GM18517 (cell line): ENCODE measurements around the gene IFT122.

Experiments
- ATAC-seq: cut with Tn5 transposase; IDR thresholded peaks from one replicate; pipeline ENCODE4 v1.9.1; 2021; ENCODE audit warnings: mild to moderate bottlenecking, moderate library complexity; ENCODE audit not compliant: unreplicated experiment

The IFT122 gene

GRCh38 chr3:129439226-129439816, 703 bp upstream of the IFT122 start:
- peak; percentile 10 for ATAC-seq

- ATAC-seq: no peak
Measured at GRCh38 chr3:129440618-129441190, 680 bp downstream of the IFT122 start.

GRCh38 chr3:129441215-129441614, 1.2 kb downstream of the IFT122 start:
- ATAC-seq: no peak

- no peak for ATAC-seq
Measured at GRCh38 chr3:129441782-129442181, 1.8 kb downstream of the IFT122 start.

GRCh38 chr3:129442486-129442885, 2.5 kb downstream of the IFT122 start:
- no peak for ATAC-seq

GRCh38 chr3:129442947-129443346, 2.9 kb downstream of the IFT122 start:
- no peak for ATAC-seq

GRCh38 chr3:129445471-129445870, 5.4 kb downstream of the IFT122 start:
- no peak for ATAC-seq

GRCh38 chr3:129446926-129447325, 6.9 kb downstream of the IFT122 start:
- ATAC-seq: no peak

GRCh38 chr3:129448186-129448895, 8.3 kb downstream of the IFT122 start:
- no peak for ATAC-seq

GRCh38 chr3:129449279-129450115, 9.5 kb downstream of the IFT122 start:
- ATAC-seq: no peak

GRCh38 chr3:129453732-129454131, 13.7 kb downstream of the IFT122 start:
- no peak for ATAC-seq

GRCh38 chr3:129460155-129460554, 20.1 kb downstream of the IFT122 start:
- no peak for ATAC-seq

GRCh38 chr3:129460572-129460971, 20.5 kb downstream of the IFT122 start:
- no peak for ATAC-seq

GRCh38 chr3:129461022-129461421, 21.0 kb downstream of the IFT122 start:
- ATAC-seq: no peak

- no peak for ATAC-seq
Measured at GRCh38 chr3:129461461-129462146, 21.6 kb downstream of the IFT122 start.

GRCh38 chr3:129462361-129462968, 22.4 kb downstream of the IFT122 start:
- no peak for ATAC-seq

GRCh38 chr3:129463094-129463493, 23.1 kb downstream of the IFT122 start:
- ATAC-seq: no peak

GRCh38 chr3:129463716-129464115, 23.7 kb downstream of the IFT122 start:
- no peak for ATAC-seq

- ATAC-seq: no peak
Measured at GRCh38 chr3:129467932-129468331, 27.9 kb downstream of the IFT122 start.

GRCh38 chr3:129469026-129469425, 29.0 kb downstream of the IFT122 start:
- ATAC-seq: no peak
